DOHH2 (cell line): Measurements from ENCODE around the gene EIF4E2.
A peak's percentile ranks its signal among the peaks of the same experiment; 100 is the strongest.

Source experiments
- H3F3A ChIP-seq: fragments of 200-600 bp; sonication (generic), shearing (Covaris generic); 2 replicates; pipeline ENCODE4 v1.6.0; 2016; ENCODE audit warnings: antibody characterized with exemption, mild to moderate bottlenecking; ENCODE audit not compliant: control insufficient read depth, insufficient read depth
- H3K27ac ChIP-seq: fragments of 200-600 bp; sonication (generic); 2 replicates; pipeline ENCODE4 v1.5.1; 2014; ENCODE audit warnings: low read depth, mild to moderate bottlenecking, low read length, moderate library complexity
- H3K27me3 ChIP-seq: fragments of 200-600 bp; sonication (generic); 2 replicates; pipeline ENCODE4 v1.6.1; 2014; ENCODE audit warnings: mild to moderate bottlenecking, low read length, mixed read lengths; ENCODE audit not compliant: control insufficient read depth
- H3K36me3 ChIP-seq: fragments of 200-600 bp; sonication (generic); 2 replicates; pipeline ENCODE4 v1.6.1; 2014; ENCODE audit warnings: mild to moderate bottlenecking, low read length, moderate library complexity, mixed read lengths; ENCODE audit not compliant: control insufficient read depth
- H3K4me1 ChIP-seq: fragments of 200-600 bp; sonication (generic); 2 replicates; pipeline ENCODE4 v1.6.1; 2014; ENCODE audit warnings: mild to moderate bottlenecking, low read length, mixed read lengths; ENCODE audit not compliant: control insufficient read depth
- H3K4me2 ChIP-seq: fragments of 200-600 bp; sonication (generic); 2 replicates; pipeline ENCODE4 v1.6.0; 2014; ENCODE audit warnings: mild to moderate bottlenecking, low read length, moderate library complexity
- H3K4me3 ChIP-seq: fragments of 200-600 bp; sonication (generic); 2 replicates; pipeline ENCODE4 v1.5.1; 2014; ENCODE audit warnings: mild to moderate bottlenecking, low read length, mixed read lengths
- H3K79me2 ChIP-seq: fragments of 200-600 bp; sonication (generic); 2 replicates; pipeline ENCODE4 v1.6.1; 2014; ENCODE audit warnings: mild to moderate bottlenecking, low read length, mixed read lengths; ENCODE audit not compliant: control insufficient read depth
- H3K9me2 ChIP-seq: fragments of 200-600 bp; sonication (generic); replicated peaks from 2 replicates; pipeline ENCODE4 v1.6.1; 2014; ENCODE audit warnings: mild to moderate bottlenecking, low read length, mixed read lengths; ENCODE audit not compliant: control insufficient read depth
- H3K9me3 ChIP-seq: fragments of 200-600 bp; sonication (generic); 2 replicates; pipeline ENCODE4 v1.6.1; 2014; ENCODE audit warnings: antibody characterized with exemption, low read length, mixed read lengths; ENCODE audit not compliant: control insufficient read depth, insufficient read depth
- H4K20me1 ChIP-seq: fragments of 200-600 bp; sonication (generic); 2 replicates; pipeline ENCODE4 v1.6.0; 2014; ENCODE audit warnings: low read depth, mild to moderate bottlenecking, antibody characterized with exemption, low read length, moderate library complexity; ENCODE audit not compliant: control insufficient read depth, insufficient read depth
- CTCF ChIP-seq: fragments of 200-600 bp; sonication (generic); IDR thresholded peaks from one replicate; pipeline ENCODE4 v1.5.1; 2014; ENCODE audit warnings: antibody characterized with exemption, mild to moderate bottlenecking, low read depth, low read length; ENCODE audit not compliant: poor library complexity, severe bottlenecking
- EZH2phosphoT487 ChIP-seq: fragments of 200-600 bp; sonication (generic); IDR thresholded peaks from 2 replicates; pipeline ENCODE4 v1.6.1; 2017; ENCODE audit warnings: borderline replicate concordance, mild to moderate bottlenecking, antibody characterized with exemption, low read length, moderate library complexity, mixed read lengths

EIF4E2 gene

GRCh38 chr2:232521959-232522622 lies 28.4 kb upstream of the EIF4E2 start:
- no peaks in the 10 kb centered on the region for H3K9me2 ChIP-seq
- peak overlapping the region; percentile 14; the same call in 1 of the 2 replicates for H3K4me3 ChIP-seq
- no peak for TF ChIP-seq EZH2phosphoT487
- TF ChIP-seq CTCF, result peak; percentile 71
- H3K27ac ChIP-seq, result no peak overlapping the region
- no peaks in the 10 kb centered on the region for H3F3A ChIP-seq
- H3K4me2 ChIP-seq, result peak overlapping the region; percentile 33
- H3K36me3 ChIP-seq, result no peaks in the 10 kb centered on the region
- H3K79me2 ChIP-seq, result no peaks in the 10 kb centered on the region
- H3K9me3 ChIP-seq, result no peaks in the 10 kb centered on the region
- no peaks in the 10 kb centered on the region for H4K20me1 ChIP-seq
- H3K4me1 ChIP-seq, result peaks cover 27% of the 10 kb centered on the region
- peaks cover 24% of the 10 kb centered on the region for H3K27me3 ChIP-seq

GRCh38 chr2:232522623-232523401 lies 27.7 kb upstream of the EIF4E2 start:
- Histone ChIP-seq H3K27ac (no peak overlapping the region), H3K9me3 (no peaks in the 10 kb centered on the region), H3K4me2 (peak overlapping the region; percentile 62), H3F3A (no peaks in the 10 kb centered on the region), H3K4me1 (peaks cover 23% of the 10 kb centered on the region), H3K36me3 (no peaks in the 10 kb centered on the region), H3K27me3 (peaks cover 24% of the 10 kb centered on the region), H3K9me2 (no peaks in the 10 kb centered on the region), H3K79me2 (no peaks in the 10 kb centered on the region), H3K4me3 (peak overlapping the region; percentile 14; the same call in 1 of the 2 replicates), H4K20me1 (no peaks in the 10 kb centered on the region)
- TF ChIP-seq EZH2phosphoT487, result no peak
- TF ChIP-seq CTCF, result no peak

DNA sequence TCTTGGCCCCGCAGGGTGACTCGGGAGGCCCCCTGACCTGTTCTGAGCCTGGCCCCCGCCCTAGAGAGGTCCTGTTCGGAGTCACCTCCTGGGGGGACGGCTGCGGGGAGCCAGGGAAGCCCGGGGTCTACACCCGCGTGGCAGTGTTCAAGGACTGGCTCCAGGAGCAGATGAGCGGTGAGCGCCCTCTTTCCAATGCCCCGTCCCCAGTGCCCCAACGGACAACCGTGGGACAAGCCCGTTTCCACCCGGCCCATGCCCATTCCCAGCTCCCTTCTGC lies 27.1 kb upstream of the EIF4E2 start:
- H3K27me3 ChIP-seq, result peaks cover 24% of the 10 kb centered on the region
- H3K79me2 ChIP-seq, result no peaks in the 10 kb centered on the region
- no peaks in the 10 kb centered on the region for H4K20me1 ChIP-seq
- TF ChIP-seq CTCF (no peak), EZH2phosphoT487 (no peak; the same call in 1 of the 2 replicates)
- peaks cover 23% of the 10 kb centered on the region for H3K4me1 ChIP-seq
- H3K4me2 ChIP-seq, result peak overlapping the region; percentile 62
- no peaks in the 10 kb centered on the region for H3K36me3 ChIP-seq
- H3K9me2 ChIP-seq, result no peaks in the 10 kb centered on the region
- H3K9me3 ChIP-seq, result no peaks in the 10 kb centered on the region
- H3K4me3 ChIP-seq, result peak overlapping the region; percentile 58; the same call in 1 of the 2 replicates
- no peak overlapping the region for H3K27ac ChIP-seq
- H3F3A ChIP-seq, result no peaks in the 10 kb centered on the region
